SJSA1 (cell line): ENCODE results near the gene PHLDB3. TPM values are rescaled to one million over a fixed set of nuclear protein-coding genes. Genes with fewer than 3 reads are reported as not detected.
"Not testable (repeated sequence)": the region's sequence is repeated elsewhere in the genome, so short reads cannot be mapped to it uniquely, and the experiment has no call there.

Experiments used
- DNase-seq, 2 experiments: peaks; one replicate each; pipeline ENCODE4 v3.0.0-alpha.2; 2015 to 2020; ENCODE audit warnings: low spot score in 2 of 2, low read depth in 1 of 2
- H3K27ac ChIP-seq: fragments of 250-450 bp; sonication (Bioruptor Pico); 2 replicates; pipeline ENCODE4 v1.5.1; 2020; ENCODE audit warnings: mild to moderate bottlenecking, moderate library complexity
- H3K27me3 ChIP-seq: fragments of 250-450 bp; sonication (Bioruptor Pico); replicated peaks from 2 replicates; pipeline ENCODE4 v1.5.1; 2020; ENCODE audit warnings: mild to moderate bottlenecking, moderate library complexity
- H3K36me3 ChIP-seq: fragments of 250-450 bp; sonication (Bioruptor Pico); 2 replicates; pipeline ENCODE4 v1.5.1; 2020; ENCODE audit warnings: mild to moderate bottlenecking
- H3K4me1 ChIP-seq: fragments of 250-450 bp; sonication (Bioruptor Pico); replicated peaks from 2 replicates; pipeline ENCODE4 v1.6.1; 2021; ENCODE audit warnings: mild to moderate bottlenecking
- H3K4me3 ChIP-seq: fragments of 250-450 bp; sonication (Bioruptor Pico); 2 replicates; pipeline ENCODE4 v1.5.1; 2020; ENCODE audit warnings: mild to moderate bottlenecking
- H3K9me3 ChIP-seq: fragments of 250-450 bp; sonication (Bioruptor Pico); replicated peaks from 2 replicates; pipeline ENCODE4 v1.5.1; 2020; ENCODE audit warnings: mild to moderate bottlenecking
- total RNA-seq: library from RNA; depleted of rRNA; stranded (reverse); fragments of >200 nt; shearing (Covaris generic); gene quantifications from 2 replicates; pipeline ENCODE4 v1.2.3, GENCODE V29; 2014

PHLDB3 gene
- total RNA-seq, 1 experiment from 2014 or later = 15.1 TPM

- no peak overlapping the region for H3K4me3 ChIP-seq
- 0 out of 2 replicates have a peak, but pooled peaks cover under 1% of the 10 kb centered on the region for H3K9me3 ChIP-seq
- H3K27me3 ChIP-seq = no peaks in the 10 kb centered on the region
- no peak for DNase-seq
- H3K27ac ChIP-seq = no peak overlapping the region
- H3K36me3 ChIP-seq = no peaks in the 10 kb centered on the region
- H3K4me1 ChIP-seq = peaks cover 7% of the 10 kb centered on the region
Observed at GRCh38 chr19:43447655-43448054, 56.9 kb downstream of the PHLDB3 start.

GRCh38 chr19:43446746-43447489, 57.6 kb downstream of the PHLDB3 start:
- Histone ChIP-seq H3K4me3 (no peak overlapping the region), H3K9me3 (no peaks in the 10 kb centered on the region), H3K27ac (no peak overlapping the region), H3K4me1 (peaks cover 7% of the 10 kb centered on the region), H3K36me3 (no peaks in the 10 kb centered on the region), H3K27me3 (no peaks in the 10 kb centered on the region)
- DNase-seq = peak; percentile 58 to 65

- no peak overlapping the region for H3K27ac ChIP-seq
- H3K9me3 ChIP-seq = no peaks in the 10 kb centered on the region
- no peak overlapping the region for H3K4me3 ChIP-seq
- no peaks in the 10 kb centered on the region for H3K36me3 ChIP-seq
- peaks cover under 1% of the 10 kb centered on the region; the same call in 1 of the 2 replicates for H3K4me1 ChIP-seq
- no peaks in the 10 kb centered on the region for H3K27me3 ChIP-seq
- no peak for DNase-seq
Observed at GRCh38 chr19:43445426-43445825, 59.1 kb downstream of the PHLDB3 start.

DNA sequence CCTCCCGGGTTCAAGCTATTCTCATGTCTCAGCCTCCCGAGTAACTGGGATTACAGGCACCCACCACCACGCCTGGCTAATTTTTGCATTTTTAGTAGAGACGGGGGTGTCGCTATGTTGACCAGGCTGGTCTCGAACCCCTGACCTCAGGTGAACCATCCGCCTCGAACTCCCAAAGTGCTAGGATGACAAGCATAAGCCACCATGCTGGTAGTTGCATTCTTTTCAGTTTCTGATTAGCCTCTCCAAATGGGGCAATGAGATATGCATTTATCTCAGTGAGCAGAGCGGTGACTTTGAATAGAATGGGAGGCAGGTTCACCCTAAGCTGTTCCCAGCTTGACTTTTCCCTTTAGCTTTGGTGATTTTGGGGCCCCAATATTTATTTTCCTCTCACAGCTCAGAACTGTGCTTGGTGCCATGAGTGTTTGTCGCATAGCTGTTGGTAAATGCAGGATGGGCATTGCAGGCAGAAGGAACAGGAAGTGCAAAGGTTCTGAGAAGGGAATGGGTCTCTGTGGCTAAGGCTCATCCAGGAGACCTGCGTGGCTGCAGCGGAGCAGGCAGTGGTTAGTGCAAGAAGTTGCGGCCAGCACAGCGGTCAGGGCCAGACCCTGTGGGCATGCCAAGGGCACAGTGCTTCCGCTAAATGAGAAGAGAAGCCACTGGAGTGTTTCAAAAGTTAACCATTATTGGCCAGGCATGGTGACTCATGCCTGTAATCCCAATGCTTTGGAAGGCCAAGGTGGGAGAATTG, 59.8 kb downstream of the PHLDB3 start:
- Histone ChIP-seq H3K4me3 (no peak overlapping the region), H3K4me1 (no peaks in the 10 kb centered on the region), H3K27me3 (no peaks in the 10 kb centered on the region), H3K27ac (no peak overlapping the region), H3K36me3 (no peaks in the 10 kb centered on the region), H3K9me3 (no peaks in the 10 kb centered on the region)
- DNase-seq = no peak

DNA sequence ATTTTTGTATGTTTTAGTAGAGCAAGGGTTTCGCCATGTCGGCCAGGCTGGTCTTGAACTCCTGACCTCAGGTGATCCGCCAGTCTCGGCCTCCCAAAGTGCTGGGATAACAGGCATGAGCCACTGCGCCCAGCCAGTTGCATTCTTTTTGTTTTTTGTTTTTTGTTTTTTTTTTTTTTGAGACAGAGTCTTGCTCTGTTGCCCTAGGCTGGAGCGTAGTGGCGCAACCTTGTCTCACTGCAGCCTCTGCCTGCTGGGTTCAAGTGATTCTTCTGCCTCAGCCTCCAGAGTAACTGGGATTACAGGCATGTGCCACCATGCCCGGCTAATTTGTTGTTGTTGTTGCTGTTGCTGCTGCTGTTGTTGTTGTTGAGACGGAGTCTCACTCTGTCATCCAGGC, 60.5 kb downstream of the PHLDB3 start:
- H3K27me3 ChIP-seq, H3K9me3 ChIP-seq, DNase-seq: not testable (repeated sequence)

GRCh38 chr19:43441716-43442115, 62.8 kb downstream of the PHLDB3 start:
- H3K27me3 ChIP-seq = no peaks in the 10 kb centered on the region
- no peaks in the 10 kb centered on the region for H3K9me3 ChIP-seq
- H3K36me3 ChIP-seq = no peaks in the 10 kb centered on the region
- H3K4me1 ChIP-seq = peaks cover 9% of the 10 kb centered on the region
- H3K27ac ChIP-seq = no peak overlapping the region
- DNase-seq = no peak
- no peak overlapping the region for H3K4me3 ChIP-seq

More for the DNA sequence above, 60.5 kb downstream of the PHLDB3 start:
- not testable (repeated sequence) for H3K4me3 ChIP-seq, H3K36me3 ChIP-seq, H3K27ac ChIP-seq, H3K4me1 ChIP-seq

GRCh38 chr19:43439709-43440063, 64.9 kb downstream of the PHLDB3 start:
- Histone ChIP-seq H3K27me3 (no peaks in the 10 kb centered on the region), H3K4me3 (no peak overlapping the region), H3K4me1 (peaks cover 9% of the 10 kb centered on the region), H3K9me3 (no peaks in the 10 kb centered on the region), H3K36me3 (no peaks in the 10 kb centered on the region), H3K27ac (no peak overlapping the region)
- no peak for DNase-seq

DNA sequence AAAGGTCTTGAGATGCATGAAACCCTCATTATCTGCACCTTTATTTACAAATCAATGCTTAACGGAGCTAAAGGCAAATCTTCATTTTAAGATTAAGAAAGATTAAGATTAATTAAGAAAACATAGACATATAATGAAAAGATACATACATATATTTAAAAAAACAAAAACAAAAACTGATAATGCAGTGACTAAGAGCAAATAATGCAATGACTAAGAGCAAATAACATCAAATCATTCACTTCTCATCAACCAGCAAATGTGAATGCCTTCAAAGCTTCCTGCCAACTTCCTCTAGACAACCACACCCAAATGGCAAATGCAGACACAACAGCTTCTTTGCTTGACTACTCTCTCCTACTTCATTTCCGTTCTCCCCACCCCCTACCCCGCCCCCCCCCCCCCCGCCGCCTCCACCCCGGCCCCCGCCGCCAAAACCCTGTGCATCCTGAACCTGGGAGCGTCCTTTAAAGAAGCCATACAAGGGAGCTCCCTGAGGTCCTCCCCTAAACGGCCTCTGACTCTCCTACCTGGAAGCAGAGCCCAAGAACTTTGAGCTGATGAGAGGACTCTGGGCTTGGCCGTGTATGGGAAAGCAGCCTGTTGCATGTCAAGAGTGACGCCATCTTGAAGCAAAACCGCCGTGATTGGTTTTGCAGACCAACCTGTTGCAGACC, 65.4 kb downstream of the PHLDB3 start:
- H3K27ac ChIP-seq = peak overlapping the region; percentile 34
- no peak overlapping the region for H3K4me3 ChIP-seq
- no peaks in the 10 kb centered on the region for H3K36me3 ChIP-seq
- H3K27me3 ChIP-seq = no peaks in the 10 kb centered on the region
- DNase-seq = peak in 1 of 2 experiments; percentile 22
- H3K4me1 ChIP-seq = peaks cover 9% of the 10 kb centered on the region
- no peaks in the 10 kb centered on the region for H3K9me3 ChIP-seq

GRCh38 chr19:43438291-43439031, 66.1 kb downstream of the PHLDB3 start:
- DNase-seq = peak in 1 of 2 experiments; percentile 6
- Histone ChIP-seq H3K27ac (peak overlapping the region; percentile 34), H3K4me3 (no peak overlapping the region), H3K36me3 (no peaks in the 10 kb centered on the region), H3K9me3 (no peaks in the 10 kb centered on the region), H3K27me3 (no peaks in the 10 kb centered on the region), H3K4me1 (peaks cover 12% of the 10 kb centered on the region)

DNA sequence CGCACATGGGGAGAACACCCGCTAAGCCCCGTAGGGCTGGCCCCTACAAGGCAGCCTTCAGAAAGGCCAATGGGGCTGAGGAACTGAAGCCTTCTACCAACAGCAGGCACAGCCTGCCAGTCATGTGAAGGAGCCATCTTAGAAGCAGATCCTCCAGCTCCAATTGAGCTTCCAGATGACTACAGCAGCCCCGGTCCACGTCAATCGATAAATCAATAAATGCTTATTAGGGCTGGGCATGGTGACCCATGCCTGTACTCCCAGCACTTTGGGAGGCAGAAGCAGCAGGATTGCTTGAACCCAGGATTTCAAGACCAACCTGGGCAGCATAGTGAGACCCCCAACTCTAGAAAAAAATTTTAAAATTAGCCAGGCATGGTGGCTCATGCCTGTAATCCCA, 66.8 kb downstream of the PHLDB3 start:
- no peaks in the 10 kb centered on the region for H3K9me3 ChIP-seq
- H3K36me3 ChIP-seq = no peaks in the 10 kb centered on the region
- H3K27me3 ChIP-seq = no peaks in the 10 kb centered on the region
- H3K4me1 ChIP-seq = peaks cover 16% of the 10 kb centered on the region
- no peak overlapping the region for H3K4me3 ChIP-seq
- no peak overlapping the region for H3K27ac ChIP-seq
- DNase-seq = no peak

DNA sequence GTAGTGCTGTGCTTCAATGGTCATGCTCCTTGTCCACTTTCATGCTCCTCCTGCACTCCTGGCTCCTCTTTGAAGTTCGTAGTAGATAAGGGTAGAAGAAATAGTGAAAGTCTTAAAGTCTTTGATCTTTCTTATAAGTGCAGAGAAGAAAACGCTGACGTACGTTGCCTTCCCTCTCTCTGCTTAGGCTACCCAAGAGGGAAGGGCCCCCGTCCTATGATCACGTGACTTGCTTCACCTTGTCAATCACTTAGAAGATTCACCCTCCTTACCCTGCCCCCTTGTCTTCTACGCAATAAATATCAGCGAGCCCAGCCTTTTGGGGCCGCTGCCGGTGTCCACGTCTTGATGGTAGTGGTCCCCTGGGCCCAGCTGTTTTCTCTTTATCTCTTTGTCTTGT, 67.3 kb downstream of the PHLDB3 start:
- not testable (repeated sequence) for H3K9me3 ChIP-seq, H3K27ac ChIP-seq, H3K27me3 ChIP-seq, H3K36me3 ChIP-seq, DNase-seq, H3K4me3 ChIP-seq
- peaks cover 16% of the 10 kb centered on the region for H3K4me1 ChIP-seq

DNA sequence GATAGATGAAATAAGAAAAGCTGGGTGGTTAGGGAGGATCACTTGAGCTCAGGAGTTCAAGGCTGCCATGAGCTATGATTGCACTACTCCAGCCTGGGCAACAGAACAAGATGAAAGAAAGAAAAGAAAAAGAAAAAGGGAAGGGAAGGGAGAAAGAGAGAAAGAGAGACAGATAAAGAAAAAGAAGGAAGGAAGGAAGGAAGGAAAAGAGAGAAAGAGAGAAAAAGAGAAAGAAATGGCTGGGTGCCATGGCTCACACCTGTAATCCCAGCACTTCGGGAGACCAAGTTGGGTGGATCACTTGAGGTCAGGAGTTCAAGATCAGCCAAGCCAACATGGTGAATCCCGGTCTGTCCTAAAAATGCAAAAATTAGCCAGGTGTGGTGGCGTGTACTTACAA, 68.8 kb downstream of the PHLDB3 start:
- H3K9me3 ChIP-seq = no peaks in the 10 kb centered on the region
- no peak overlapping the region for H3K27ac ChIP-seq
- H3K4me3 ChIP-seq = no peak overlapping the region
- peaks cover 20% of the 10 kb centered on the region for H3K4me1 ChIP-seq
- no peaks in the 10 kb centered on the region for H3K27me3 ChIP-seq
- DNase-seq = no peak
- no peaks in the 10 kb centered on the region for H3K36me3 ChIP-seq

DNA sequence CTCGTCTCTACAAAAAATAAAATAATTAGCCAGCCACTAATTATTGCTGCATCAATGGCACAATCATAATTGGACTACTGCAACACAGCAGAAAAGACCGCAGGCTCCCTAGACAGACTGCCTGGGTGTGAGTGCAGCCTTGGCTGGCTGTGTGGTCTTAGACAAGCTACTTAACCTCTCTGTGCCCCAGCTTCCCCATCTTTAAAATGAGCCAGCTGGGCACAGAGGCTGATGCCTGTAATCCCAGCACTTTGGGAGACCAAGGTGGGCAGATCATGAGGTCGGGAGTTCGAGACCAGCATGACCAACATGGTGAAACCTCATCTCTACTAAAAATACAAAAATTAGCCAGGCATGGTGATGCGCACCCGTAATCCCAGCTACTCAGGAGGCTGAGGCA, 70.9 kb downstream of the PHLDB3 start:
- Histone ChIP-seq H3K4me3 (no peak overlapping the region), H3K27ac (no peak overlapping the region), H3K4me1 (peaks cover 21% of the 10 kb centered on the region), H3K9me3 (no peaks in the 10 kb centered on the region), H3K27me3 (no peaks in the 10 kb centered on the region), H3K36me3 (no peaks in the 10 kb centered on the region)
- no peak for DNase-seq
